HG03280 (cell line): Measurements from ENCODE around the gene ARL2BP.

Source experiments
- ATAC-seq: cut with Tn5 transposase; IDR thresholded peaks from one replicate; pipeline ENCODE4 v1.9.1; 2021; ENCODE audit warnings: mild to moderate bottlenecking, moderate library complexity; ENCODE audit not compliant: unreplicated experiment

Gene ARL2BP

GRCh38 chr16:57235128-57236021 lies 9.7 kb upstream of the ARL2BP start:
- no peak for ATAC-seq

- ATAC-seq: no peak
Measured at GRCh38 chr16:57236022-57236350, 9.1 kb upstream of the ARL2BP start.

- ATAC-seq: no peak
Measured at GRCh38 chr16:57238682-57239081, 6.4 kb upstream of the ARL2BP start.

- ATAC-seq: no peak
Measured at GRCh38 chr16:57239107-57239506, 6.0 kb upstream of the ARL2BP start.

GRCh38 chr16:57240851-57241250 lies 4.2 kb upstream of the ARL2BP start:
- ATAC-seq: no peak

- no peak for ATAC-seq
Measured at GRCh38 chr16:57242650-57243049, 2.4 kb upstream of the ARL2BP start.

- ATAC-seq: peak; percentile 15
Measured at GRCh38 chr16:57244463-57244766, 644 bp upstream of the ARL2BP start.

GRCh38 chr16:57245472-57246113 lies 534 bp downstream of the ARL2BP start:
- ATAC-seq: peak; percentile 27

- ATAC-seq: no peak
Measured at GRCh38 chr16:57251352-57251751, 6.3 kb downstream of the ARL2BP start.

GRCh38 chr16:57252148-57252721 lies 7.2 kb downstream of the ARL2BP start:
- no peak for ATAC-seq

GRCh38 chr16:57253466-57253865 lies 8.4 kb downstream of the ARL2BP start:
- no peak for ATAC-seq

- no peak for ATAC-seq
Measured at GRCh38 chr16:57255686-57256415, 10.8 kb downstream of the ARL2BP start.

GRCh38 chr16:57256601-57257395 lies 11.7 kb downstream of the ARL2BP start:
- no peak for ATAC-seq

- no peak for ATAC-seq
Measured at GRCh38 chr16:57257455-57258070, 12.5 kb downstream of the ARL2BP start.

GRCh38 chr16:57258226-57258909 lies 13.3 kb downstream of the ARL2BP start:
- no peak for ATAC-seq

GRCh38 chr16:57258910-57259475 lies 13.9 kb downstream of the ARL2BP start:
- no peak for ATAC-seq

- ATAC-seq: no peak
Measured at GRCh38 chr16:57260294-57260929, 15.4 kb downstream of the ARL2BP start.

GRCh38 chr16:57261806-57262205 lies 16.7 kb downstream of the ARL2BP start:
- ATAC-seq: no peak
